Measurements from ENCODE around the gene SMYD1.

GRCh38 chr2:88141952-88142351 lies 74.3 kb downstream of the SMYD1 start:
- no peak for TF ChIP-seq CTCF (IDR thresholded peaks at IDR 0.05)
- TF ChIP-seq POLR2AphosphoS5 (IDR thresholded peaks at IDR 0.05; ENCODE audit: low read depth, low read length): no peak
- TF ChIP-seq REST (IDR thresholded peaks at IDR 0.05; ENCODE audit: insufficient read depth in 1 of 2, low read depth in 2 of 2, low read length in 1 of 2): no peak
- TF ChIP-seq SIN3A (IDR thresholded peaks at IDR 0.05; ENCODE audit: borderline replicate concordance, insufficient read depth, low read depth, low read length): no peak

All from Panc1 (cell line).